Fibroblast of lung (primary cell): ENCODE data around the gene TXNDC8. TPM values are rescaled to one million over a fixed set of nuclear protein-coding genes. Genes with fewer than 3 reads are reported as not detected.

Source experiments
- DNase-seq, 2 donors: peaks; one replicate each; pipeline versions ENCODE4 v3.0.0 to v3.0.0-alpha.2; 2010; ENCODE audit warnings: low read depth in 2 of 2
- H2AFZ ChIP-seq: 2 replicates; pipeline ENCODE4 v1.5.1; 2012; ENCODE audit warnings: low read length, control low read depth, inconsistent platforms
- H3K27ac ChIP-seq: 2 replicates; pipeline ENCODE4 v1.5.1; 2011; ENCODE audit warnings: low read length, control low read depth; ENCODE audit not compliant: insufficient read depth
- H3K27me3 ChIP-seq: 2 replicates; pipeline ENCODE4 v1.5.1; 2011; ENCODE audit warnings: mild to moderate bottlenecking, low read length; ENCODE audit not compliant: control insufficient read depth, insufficient read depth
- H3K36me3 ChIP-seq: 2 replicates; pipeline ENCODE4 v1.5.1; 2011; ENCODE audit warnings: low read length; ENCODE audit not compliant: control insufficient read depth, insufficient read depth
- H3K4me1 ChIP-seq: 2 replicates; pipeline ENCODE4 v1.5.1; 2011; ENCODE audit warnings: low read length; ENCODE audit not compliant: control insufficient read depth, insufficient read depth; ENCODE audit errors: extremely low read depth
- H3K4me2 ChIP-seq: 2 replicates; pipeline ENCODE4 v1.5.1; 2011; ENCODE audit warnings: low read length, control low read depth; ENCODE audit not compliant: insufficient read depth; ENCODE audit errors: extremely low read depth
- H3K4me3 ChIP-seq, 4 experiments: fragments of 200-600 bp in 1 of 4; sonication (generic) in 1 of 4; replicated peaks in 1 of 4; 2 replicates each; pipeline ENCODE4 v1.5.1; 2011 to 2016; ENCODE audit warnings: low read length in 4 of 4, low read depth in 3 of 4, mild to moderate bottlenecking in 3 of 4, control low read depth in 2 of 4, inconsistent platforms in 1 of 4, mixed read lengths in 1 of 4; ENCODE audit not compliant: insufficient read depth in 1 of 4; ENCODE audit errors: control extremely low read depth in 1 of 4
- H3K79me2 ChIP-seq: 2 replicates; pipeline ENCODE4 v1.5.1; 2012; ENCODE audit warnings: mild to moderate bottlenecking, low read length, inconsistent platforms; ENCODE audit not compliant: control insufficient read depth, insufficient read depth
- H3K9ac ChIP-seq: 2 replicates; pipeline ENCODE4 v1.5.1; 2011; ENCODE audit warnings: mild to moderate bottlenecking, low read length, control low read depth; ENCODE audit not compliant: insufficient read depth
- H3K9me3 ChIP-seq: 2 replicates; pipeline ENCODE4 v1.5.1; 2012; ENCODE audit warnings: low read depth, low read length; ENCODE audit not compliant: control insufficient read depth, insufficient read depth
- H4K20me1 ChIP-seq: 2 replicates; pipeline ENCODE4 v1.5.1; 2011; ENCODE audit warnings: low read length; ENCODE audit not compliant: control insufficient read depth, insufficient read depth; ENCODE audit errors: extremely low read depth
- CTCF ChIP-seq, 2 donors: IDR thresholded peaks in 1 of 2; conservative IDR thresholded peaks in 1 of 2; 1 replicate in 1 of 2; 2 replicates in 1 of 2; pipeline ENCODE4 v1.5.1; 2011 to 2012; ENCODE audit warnings: low read length in 2 of 2, control low read depth in 1 of 2, inconsistent platforms in 1 of 2, low read depth in 1 of 2, mild to moderate bottlenecking in 1 of 2
- EZH2 ChIP-seq: IDR thresholded peaks from 2 replicates; pipeline ENCODE4 v1.5.1; 2012; ENCODE audit warnings: low read length, control low read depth, mild to moderate bottlenecking; ENCODE audit errors: missing control alignments
- polyA plus RNA-seq, 2 donors: library from polyadenylated mRNA; depleted of rRNA in 1 of 2; stranded (reverse) in 1 of 2; unstranded in 1 of 2; fragments of >200 nt; gene quantifications; 2 replicates each; pipeline ENCODE4 v1.2.1, GENCODE V29; 2011 to 2012; ENCODE audit warnings: missing spikeins in 1 of 2
- total RNA-seq: library from RNA; depleted of rRNA; stranded (reverse); fragments of >200 nt; gene quantifications from 2 replicates; pipeline ENCODE4 v1.2.1, GENCODE V29; 2014

The TXNDC8 gene
- total and polyA plus RNA-seq, 2 donors (not counting 1 experiment from before 2014, with no cell fraction given): not detected

- Histone ChIP-seq H3K4me1 (no peaks in the 10 kb centered on the region), H3K36me3 (no peaks in the 10 kb centered on the region), H3K9ac (no peak overlapping the region), H3K27me3 (no peaks in the 10 kb centered on the region), H3K4me2 (no peak overlapping the region), H2AFZ (no peak overlapping the region), H4K20me1 (no peaks in the 10 kb centered on the region), H3K27ac (no peak overlapping the region), H3K4me3 (no peak overlapping the region), H3K79me2 (no peaks in the 10 kb centered on the region), H3K9me3 (no peaks in the 10 kb centered on the region)
- TF ChIP-seq CTCF (conservative IDR thresholded peaks at IDR 0.05 in 1 of 2, IDR thresholded peaks at IDR 0.05 in 1 of 2; ENCODE audit: low read depth in 1 of 2, low read length in 2 of 2) (no peak), EZH2 (no peak)
- DNase-seq: no peak
Observed at GRCh38 chr9:110357505-110357904, 19.8 kb upstream of the TXNDC8 start.

- TF ChIP-seq CTCF (conservative IDR thresholded peaks at IDR 0.05 in 1 of 2, IDR thresholded peaks at IDR 0.05 in 1 of 2; ENCODE audit: low read depth in 1 of 2, low read length in 2 of 2) (no peak), EZH2 (no peak)
- Histone ChIP-seq H4K20me1 (no peaks in the 10 kb centered on the region), H3K79me2 (no peaks in the 10 kb centered on the region), H3K4me3 (no peak overlapping the region), H2AFZ (no peak overlapping the region), H3K9ac (no peak overlapping the region), H3K4me2 (no peak overlapping the region), H3K27me3 (no peaks in the 10 kb centered on the region), H3K4me1 (no peaks in the 10 kb centered on the region), H3K9me3 (no peaks in the 10 kb centered on the region), H3K27ac (no peak overlapping the region), H3K36me3 (no peaks in the 10 kb centered on the region)
- no peak for DNase-seq
Observed at GRCh38 chr9:110356639-110357395, 19.2 kb upstream of the TXNDC8 start.

- H4K20me1 ChIP-seq: no peaks in the 10 kb centered on the region
- H3K27ac ChIP-seq: no peak overlapping the region
- H3K4me2 ChIP-seq: no peak overlapping the region
- no peak for TF ChIP-seq EZH2
- no peak for TF ChIP-seq CTCF (conservative IDR thresholded peaks at IDR 0.05 in 1 of 2, IDR thresholded peaks at IDR 0.05 in 1 of 2; ENCODE audit: low read depth in 1 of 2, low read length in 2 of 2)
- H3K79me2 ChIP-seq: no peaks in the 10 kb centered on the region
- no peak overlapping the region for H3K9ac ChIP-seq
- H3K4me3 ChIP-seq: no peak overlapping the region
- no peak for DNase-seq
- H3K9me3 ChIP-seq: no peaks in the 10 kb centered on the region
- no peaks in the 10 kb centered on the region for H3K27me3 ChIP-seq
- H3K36me3 ChIP-seq: no peaks in the 10 kb centered on the region
- H2AFZ ChIP-seq: no peak overlapping the region
- H3K4me1 ChIP-seq: no peaks in the 10 kb centered on the region
Observed at GRCh38 chr9:110355911-110356310, 18.2 kb upstream of the TXNDC8 start.
